Neural crest cell (in vitro differentiated cells): ENCODE results near the gene KCMF1. TPM values are rescaled to one million over a fixed set of nuclear protein-coding genes. Genes with fewer than 3 reads are reported as not detected.

Experiments
- DNase-seq: peaks from one replicate; pipeline ENCODE4 v3.0.0; 2021; ENCODE audit warnings: low read depth, mixed read lengths, low spot score
- H3K27ac Mint-ChIP-seq: one replicate; pipeline ENCODE4 v1.8.0; 2021; ENCODE audit warnings: mild to moderate bottlenecking, mixed read lengths; ENCODE audit not compliant: unreplicated experiment
- H3K27me3 Mint-ChIP-seq: 2 replicates; pipeline ENCODE4 v1.8.0; 2021; ENCODE audit warnings: low read depth, mild to moderate bottlenecking, mixed read lengths
- H3K36me3 Mint-ChIP-seq: 2 replicates; pipeline ENCODE4 v1.8.0; 2021; ENCODE audit warnings: low read depth, mild to moderate bottlenecking, mixed read lengths
- H3K4me1 Mint-ChIP-seq: 2 replicates; pipeline ENCODE4 v1.8.0; 2021; ENCODE audit warnings: mixed read lengths
- H3K4me3 Mint-ChIP-seq: one replicate; pipeline ENCODE4 v1.8.0; 2021; ENCODE audit warnings: mild to moderate bottlenecking, mixed read lengths
- H3K9me3 Mint-ChIP-seq: 2 replicates; pipeline ENCODE4 v1.8.0; 2021; ENCODE audit warnings: mixed read lengths
- CTCF ChIP-seq: fragments of 200-600 bp; sonication (generic); conservative IDR thresholded peaks from 2 replicates; pipeline ENCODE4 v1.5.0; 2021; ENCODE audit warnings: antibody characterized with exemption, mild to moderate bottlenecking
- total RNA-seq: library from RNA; stranded (reverse); gene quantifications from 2 replicates; pipeline ENCODE4 v1.2.1, GENCODE V29; 2021

The KCMF1 gene
- total RNA-seq, 1 donor from 2014 or later, result 57.0 TPM

- Mint-ChIP-seq H3K36me3 (no peaks in the 10 kb centered on the region), H3K27me3 (peaks cover 19% of the 10 kb centered on the region), H3K27ac (no peak overlapping the region), H3K9me3 (no peaks in the 10 kb centered on the region), H3K4me1 (peaks cover 18% of the 10 kb centered on the region), H3K4me3 (no peak overlapping the region)
- no peak for DNase-seq
- no peak for TF ChIP-seq CTCF
These were observed 95.2 kb downstream of the KCMF1 start for GRCh38 chr2:85066006-85066740.

GRCh38 chr2:85066874-85067351 is 96.0 kb downstream of the KCMF1 start:
- H3K36me3 Mint-ChIP-seq, result no peaks in the 10 kb centered on the region
- H3K9me3 Mint-ChIP-seq, result no peaks in the 10 kb centered on the region
- DNase-seq, result peak; percentile 88
- TF ChIP-seq CTCF, result peak; percentile 95
- no peak overlapping the region for H3K27ac Mint-ChIP-seq
- peaks cover 13% of the 10 kb centered on the region for H3K4me1 Mint-ChIP-seq
- H3K27me3 Mint-ChIP-seq, result peaks cover 15% of the 10 kb centered on the region
- H3K4me3 Mint-ChIP-seq, result peak overlapping the region; percentile 70

- Mint-ChIP-seq H3K27me3 (peaks cover 4% of the 10 kb centered on the region), H3K9me3 (no peaks in the 10 kb centered on the region), H3K27ac (no peak overlapping the region), H3K4me1 (peaks cover 12% of the 10 kb centered on the region), H3K4me3 (no peak overlapping the region), H3K36me3 (no peaks in the 10 kb centered on the region)
- DNase-seq, result no peak
- TF ChIP-seq CTCF, result no peak
These were observed 100.1 kb downstream of the KCMF1 start for GRCh38 chr2:85071096-85071495.

- no peak for TF ChIP-seq CTCF
- H3K36me3 Mint-ChIP-seq, result no peaks in the 10 kb centered on the region
- H3K4me1 Mint-ChIP-seq, result no peaks in the 10 kb centered on the region
- DNase-seq, result no peak
- H3K27ac Mint-ChIP-seq, result no peak overlapping the region
- no peaks in the 10 kb centered on the region for H3K9me3 Mint-ChIP-seq
- no peak overlapping the region for H3K4me3 Mint-ChIP-seq
- no peaks in the 10 kb centered on the region for H3K27me3 Mint-ChIP-seq
These were observed 102.1 kb downstream of the KCMF1 start for GRCh38 chr2:85073033-85073432.

GRCh38 chr2:85076618-85077274 is 105.8 kb downstream of the KCMF1 start:
- no peaks in the 10 kb centered on the region for H3K36me3 Mint-ChIP-seq
- peak overlapping the region; percentile 55 for H3K27ac Mint-ChIP-seq
- no peak for TF ChIP-seq CTCF

More at GRCh38 chr2:85076618-85077274, 105.8 kb downstream of the KCMF1 start:
- Mint-ChIP-seq H3K4me3 (no peak overlapping the region), H3K27me3 (no peaks in the 10 kb centered on the region), H3K9me3 (no peaks in the 10 kb centered on the region), H3K4me1 (no peaks in the 10 kb centered on the region)
- DNase-seq, result no peak
